Measurements from ENCODE around the gene CASP8AP2. TPM values are rescaled to one million over a fixed set of nuclear protein-coding genes. Genes with fewer than 3 reads are reported as not detected.
"Not testable (repeated sequence)": the region's sequence is repeated elsewhere in the genome, so short reads cannot be mapped to it uniquely, and the experiment has no call there.

Gene CASP8AP2
- polyA plus RNA-seq, 2 of the 4 experiments (the other 2 are of a cell fraction) = 8.2 to 13.6 TPM

GRCh38 chr6:89819336-89820130 lies 10.1 kb upstream of the CASP8AP2 start, which contains the start of gene MDN1 (continued):
- TF ChIP-seq USF2 (IDR thresholded peaks at IDR 0.05) (peak; percentile 81), TFCP2L1 (CRISPR knock-in tag; IDR thresholded peaks at IDR 0.05) (0 out of 2 replicates have a peak, but pooled peaks have one; percentile 29)

DNA sequence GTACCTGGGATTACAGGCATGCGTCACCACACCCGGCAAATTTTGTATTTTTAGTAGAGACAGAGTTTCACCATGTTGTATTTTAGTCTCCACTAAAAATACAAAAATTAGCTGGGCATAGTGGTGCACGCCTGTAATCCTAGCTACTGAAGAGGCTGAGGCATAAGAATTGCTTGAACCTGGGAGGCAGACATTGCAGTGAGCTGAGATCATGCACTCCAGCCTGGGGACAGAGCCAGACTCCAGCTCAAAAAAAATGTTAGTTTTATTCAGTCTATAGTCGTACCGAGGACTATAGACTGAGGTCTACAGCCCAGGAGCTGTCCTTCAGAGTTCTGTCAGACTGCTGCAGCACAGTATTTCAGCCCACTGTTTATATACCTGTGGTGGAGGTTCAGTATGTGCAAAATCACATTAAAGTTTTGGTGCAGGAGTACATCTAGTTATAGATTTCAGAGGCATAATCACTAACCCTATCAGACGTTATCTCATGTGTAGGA lies 3.6 kb upstream of the CASP8AP2 start:
- ATAC-seq (no peak), FAIRE-seq (no peak), DNase-seq (ENCODE audit: low read depth in 1 of 2, low spot score in 1 of 2) (no peak)
- Histone ChIP-seq H3K9me3 (no peaks in the 10 kb centered on the region), H3K27ac (no peak overlapping the region), H3K4me3 (no peak overlapping the region), H3K4me2 (no peak overlapping the region), H3K4me1 (peaks cover 5% of the 10 kb centered on the region)
- 90% methylated on average over 6 of the region's 6 CpGs for WGBS (ENCODE audit: missing lambda C conversion rate)
- TF ChIP-seq EHF (CRISPR knock-in tag; IDR thresholded peaks at IDR 0.05) (no peak), MAFK (IDR thresholded peaks at IDR 0.05; ENCODE audit: partially characterized antibody) (no peak), FOSB (CRISPR knock-in tag; IDR thresholded peaks at IDR 0.05) (no peak), E2F6 (IDR thresholded peaks at IDR 0.05; ENCODE audit: borderline replicate concordance, low read depth) (no peak), RFX5 (IDR thresholded peaks at IDR 0.05) (no peak), NFE2L2 (conservative IDR thresholded peaks at IDR 0.05; ENCODE audit: low read length) (no peak), HOXB5 (CRISPR knock-in tag; IDR thresholded peaks at IDR 0.05) (no peak), RAD21 (conservative IDR thresholded peaks at IDR 0.05 in 1 of 2, IDR thresholded peaks at IDR 0.05 in 1 of 2) (no peak)
- ChIA-PET CTCF (interaction anchor here (0.7 kb wide), 1 partner anchor 215 kb away, joined by 3 read pairs; no protein-coding TSS in a partner anchor), POLR2A (no interaction called here)

GRCh38 chr6:89828475-89828987 lies 1.1 kb upstream of the CASP8AP2 start:
- Histone ChIP-seq H3K4me3 (peak overlapping the region; percentile 66), H3K4me2 (peak overlapping the region; percentile 75), H3K27ac (peak overlapping the region; percentile 65 to 90)
- ChIA-PET CTCF (interaction anchor here (1.2 kb wide), 1 partner anchor 9 kb away, joined by 3 read pairs; the partner anchor contains the start of gene MDN1), POLR2A (interaction anchor here (0.7 to 1.5 kb wide), 2 partner anchors 9 to 710 kb away, joined by 5 to 31 read pairs; partner anchors contain the start of gene MDN1)
- ATAC-seq; DNase-seq (ENCODE audit: low read depth in 1 of 2, low spot score in 1 of 2); H3K4me1 ChIP-seq; H3K9me3 ChIP-seq; FAIRE-seq: not testable (repeated sequence)
- WGBS (ENCODE audit: missing lambda C conversion rate) = 31% methylated on average over 13 of the region's 13 CpGs

- CTCF ChIA-PET = interaction anchor here (1.2 kb wide), 1 partner anchor 10 kb away, joined by 3 read pairs; the partner anchor contains the start of gene MDN1
Measured at GRCh38 chr6:89828988-89829471, 650 bp upstream of the CASP8AP2 start.

More at GRCh38 chr6:89828988-89829471, 650 bp upstream of the CASP8AP2 start:
- no peaks in the 10 kb centered on the region for H3K9me3 ChIP-seq
- ATAC-seq (peak; percentile 63 to 72), DNase-seq (ENCODE audit: low read depth in 1 of 2, low spot score in 1 of 2) (peak in 1 of 2 experiments; percentile 21), FAIRE-seq (no peak)
- H3K27ac ChIP-seq = peak overlapping the region; percentile 65 to 90
- POLR2A ChIA-PET = interaction anchor here (0.6 to 1.5 kb wide), 7 partner anchors 9 to 710 kb away, joined by 3 to 31 read pairs (median 4); partner anchors contain the start of genes LYRM2, MDN1 and UBE2J1
- peak overlapping the region; percentile 66 for H3K4me3 ChIP-seq
- peak overlapping the region; percentile 75 for H3K4me2 ChIP-seq
- WGBS (ENCODE audit: missing lambda C conversion rate) = 2% methylated on average over 16 of the region's 18 CpGs
- no peak for TF ChIP-seq EP300 (IDR thresholded peaks at IDR 0.05)
- no peak for TF ChIP-seq GATA3 (IDR thresholded peaks at IDR 0.05; ENCODE audit: borderline replicate concordance)
- no peak for TF ChIP-seq RNF2 (IDR thresholded peaks at IDR 0.05; ENCODE audit: borderline replicate concordance, low read depth)
- no peak for TF ChIP-seq MAFK (IDR thresholded peaks at IDR 0.05; ENCODE audit: partially characterized antibody)
- TF ChIP-seq POLR2A (IDR thresholded peaks at IDR 0.05; ENCODE audit: low read length) = no peak
- no peak for TF ChIP-seq KDM5A (IDR thresholded peaks at IDR 0.05)
- TF ChIP-seq E2F6 (IDR thresholded peaks at IDR 0.05; ENCODE audit: borderline replicate concordance, low read depth) = no peak
- TF ChIP-seq NR3C1 (IDR thresholded peaks at IDR 0.05) = no peak
- no peak for TF ChIP-seq TFCP2L1 (CRISPR knock-in tag; IDR thresholded peaks at IDR 0.05)
- no peak for TF ChIP-seq ESRRA (IDR thresholded peaks at IDR 0.05; ENCODE audit: borderline replicate concordance, low read length)
- TF ChIP-seq CHD4 (IDR thresholded peaks at IDR 0.05; ENCODE audit: borderline replicate concordance) = no peak
- TF ChIP-seq RFX5 (IDR thresholded peaks at IDR 0.05) = no peak
- no peak for TF ChIP-seq PBX3 (IDR thresholded peaks at IDR 0.05)
- no peak for TF ChIP-seq MAX (IDR thresholded peaks at IDR 0.05)
- TF ChIP-seq HDAC2 (IDR thresholded peaks at IDR 0.05) = no peak
- no peak for TF ChIP-seq USF2 (IDR thresholded peaks at IDR 0.05)
- peaks cover 5% of the 10 kb centered on the region for H3K4me1 ChIP-seq
